B cell (primary cell): Measurements from ENCODE around the gene UBAP1L. TPM values are rescaled to one million over a fixed set of nuclear protein-coding genes. Genes with fewer than 3 reads are reported as not detected.

ENCODE experiments used
- ATAC-seq: fragments of 200-7000 bp; cut with Tn5 transposase; one replicate; pipeline ENCODE4 v1.10.0; 2021; ENCODE audit warnings: low read depth, mild to moderate bottlenecking, moderate number of reproducible peaks, moderate library complexity
- CTCF ChIA-PET: fragments of 350-600 bp; sonication (Branson Sonifier 250); formaldehyde crosslinking; loops from one replicate; lab custom pipeline; 2021; ENCODE audit warnings: antibody characterized with exemption, inconsistent platforms; lab: Charles Lee
- POLR2A ChIA-PET: fragments of 350-600 bp; sonication (Branson Sonifier 250); formaldehyde crosslinking; loops from one replicate; lab custom pipeline; 2021; ENCODE audit warnings: antibody characterized with exemption; lab: Charles Lee
- DNase-seq: peaks from one replicate; pipeline ENCODE4 v3.0.0; 2013
- H2AFZ ChIP-seq: 2 replicates; pipeline ENCODE4 v1.6.1; 2012; ENCODE audit warnings: mild to moderate bottlenecking, low read depth, low read length; ENCODE audit not compliant: insufficient read depth, poor library complexity, severe bottlenecking
- H3K27ac ChIP-seq, 2 donors: 1 replicate in 1 of 2; 2 replicates in 1 of 2; pipeline ENCODE4 v1.5.1; 2012 to 2013; ENCODE audit warnings: low read length in 2 of 2, mild to moderate bottlenecking in 2 of 2, moderate library complexity in 1 of 2
- H3K27me3 ChIP-seq, 4 experiments: fragments of 200-600 bp in 1 of 4; sonication (generic) in 1 of 4; replicated peaks in 1 of 4; 1 replicate in 2 of 4; 2 replicates in 2 of 4; pipeline versions ENCODE4 v1.6.1 to v1.7.0; 2013 to 2016; ENCODE audit warnings: low read length in 3 of 4, mild to moderate bottlenecking in 2 of 4, mixed read lengths in 1 of 4, moderate library complexity in 1 of 4; ENCODE audit not compliant: insufficient read depth in 4 of 4, control insufficient read depth in 3 of 4; ENCODE audit errors: control extremely low read depth in 1 of 4
- H3K36me3 ChIP-seq, 2 experiments: replicated peaks in 1 of 2; 1 replicate in 1 of 2; 2 replicates in 1 of 2; pipeline versions ENCODE4 v1.6.1 to v1.7.1; 2013; ENCODE audit warnings: low read length in 1 of 2; ENCODE audit not compliant: insufficient read depth in 2 of 2, control insufficient read depth in 1 of 2; ENCODE audit errors: control extremely low read depth in 1 of 2, extremely low read depth in 1 of 2
- H3K4me1 ChIP-seq, 2 donors: fragments of 200-600 bp in 1 of 2; sonication (generic) in 1 of 2; 1 replicate in 1 of 2; 2 replicates in 1 of 2; pipeline versions ENCODE4 v1.5.1 to v1.6.1; 2013 to 2017; ENCODE audit warnings: low read length in 2 of 2; ENCODE audit not compliant: control insufficient read depth in 2 of 2, insufficient read depth in 2 of 2
- H3K4me2 ChIP-seq: replicated peaks from 2 replicates; pipeline ENCODE3; 2012; ENCODE audit warnings: mild to moderate bottlenecking, low read depth, low read length; ENCODE audit not compliant: poor library complexity, severe bottlenecking
- H3K4me3 ChIP-seq, 5 experiments: fragments of 200-600 bp in 1 of 5; sonication (generic) in 1 of 5; 1 replicate in 3 of 5; 2 replicates in 2 of 5; pipeline versions ENCODE4 v1.5.1 to v1.7.0; 2011 to 2016; ENCODE audit warnings: low read length in 4 of 5, mild to moderate bottlenecking in 4 of 5, low read depth in 2 of 5, control low read depth in 1 of 5, moderate library complexity in 1 of 5; ENCODE audit not compliant: insufficient read depth in 1 of 5; ENCODE audit errors: control extremely low read depth in 1 of 5, extremely low read depth in 1 of 5
- H3K79me2 ChIP-seq: fragments of 200-600 bp; sonication (generic); one replicate; pipeline ENCODE4 v1.6.0; 2016; ENCODE audit warnings: low read length; ENCODE audit not compliant: control insufficient read depth, insufficient read depth
- H3K9ac ChIP-seq: fragments of 200-600 bp; sonication (generic); 2 replicates; pipeline ENCODE4 v1.6.1; 2017; ENCODE audit warnings: mild to moderate bottlenecking, low read length, moderate library complexity
- H3K9me3 ChIP-seq, 3 donors: one replicate each; pipeline versions ENCODE4 v1.6.1 to v1.7.1; 2013; ENCODE audit warnings: low read length in 2 of 3; ENCODE audit not compliant: control insufficient read depth in 2 of 3, insufficient read depth in 1 of 3; ENCODE audit errors: control extremely low read depth in 1 of 3
- H4K20me1 ChIP-seq: 2 replicates; pipeline ENCODE4 v1.6.0; 2012; ENCODE audit warnings: mild to moderate bottlenecking, low read length; ENCODE audit not compliant: insufficient read depth, control insufficient read depth, poor library complexity, severe bottlenecking
- H3K27ac Mint-ChIP-seq: one replicate; pipeline ENCODE4 v1.8.0; 2021; ENCODE audit warnings: mixed read lengths
- H3K27me3 Mint-ChIP-seq: one replicate; pipeline ENCODE4 v1.8.0; 2021; ENCODE audit warnings: mixed read lengths
- H3K4me1 Mint-ChIP-seq: one replicate; pipeline ENCODE4 v1.8.0; 2021; ENCODE audit warnings: mixed read lengths
- H3K4me3 Mint-ChIP-seq: one replicate; pipeline ENCODE4 v1.8.0; 2021; ENCODE audit warnings: mixed read lengths
- H3K9me3 Mint-ChIP-seq: one replicate; pipeline ENCODE4 v1.8.0; 2022; ENCODE audit warnings: mixed read lengths; ENCODE audit not compliant: insufficient read depth
- EZH2 ChIP-seq: IDR thresholded peaks from 2 replicates; pipeline ENCODE4 v1.6.1; 2012; ENCODE audit warnings: borderline replicate concordance, low read depth, mild to moderate bottlenecking, moderate library complexity, low read length; ENCODE audit not compliant: insufficient read depth, poor library complexity, severe bottlenecking
- WGBS: methylation state at CpG from one replicate; pipeline ENCODE4 v1.1.5; 2013; ENCODE audit warnings: missing lambda C conversion rate; ENCODE audit not compliant: insufficient coverage; 5-methylcytosine and 5-hydroxymethylcytosine counted together
- intact Hi-C: fragments of 100-400 bp; cut with micrococcal nuclease; formaldehyde crosslinking; loops from one replicate; pipeline ENCODE4 v1.10.0; 2022
- polyA plus RNA-seq: library from polyadenylated mRNA; depleted of rRNA; stranded (reverse); fragments of >200 nt; gene quantifications from 2 replicates; pipeline ENCODE4 v1.2.3, GENCODE V29; 2012
- total RNA-seq, 2 donors: library from RNA; stranded (reverse); fragments of 120-200 nt in 1 of 2; gene quantifications; 1 replicate in 1 of 2; 2 replicates in 1 of 2; pipeline versions ENCODE4 v1.2.3 to v1.2.4, GENCODE V29; 2013 to 2022
- TF ChIP-seq, protein P1 (sequence below): fragments of 200-600 bp; IDR thresholded peaks from one replicate; pipeline ENCODE4 v1.8.0; 2022; ENCODE audit warnings: antibody characterized with exemption, mild to moderate bottlenecking

Gene UBAP1L
- total and polyA plus RNA-seq, 2 donors (not counting 1 experiment from before 2014, with no cell fraction given) = 8.5 to 18.4 TPM

DNA sequence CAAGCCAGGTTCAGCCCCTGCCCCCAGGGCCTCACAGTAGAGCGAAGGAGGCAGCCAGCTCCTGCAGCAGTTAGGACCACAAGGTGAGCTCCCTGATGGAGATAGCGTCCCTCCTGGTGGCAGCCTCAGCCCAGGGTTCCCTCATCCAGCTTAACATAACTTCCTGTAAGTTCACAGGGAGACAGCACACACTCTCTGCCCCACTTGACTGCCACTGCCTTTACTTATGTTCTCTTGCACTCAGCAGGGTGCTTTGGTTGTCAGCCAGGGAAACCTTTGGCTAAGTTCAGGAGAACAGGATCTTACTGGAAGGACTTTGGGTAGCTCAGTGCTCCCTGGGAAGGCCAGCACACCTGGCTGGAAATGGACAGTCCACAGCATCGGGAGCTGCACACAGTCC is 27.6 kb downstream of the UBAP1L start:
- Mint-ChIP-seq H3K4me3 (no peak overlapping the region), H3K27me3 (peaks cover 22% of the 10 kb centered on the region), H3K9me3 (no peaks in the 10 kb centered on the region), H3K27ac (no peak overlapping the region), H3K4me1 (no peaks in the 10 kb centered on the region)
- Histone ChIP-seq H3K4me1 (no peaks in the 10 kb centered on the region), H3K79me2 (no peaks in the 10 kb centered on the region), H3K4me2 (no peak overlapping the region), H3K36me3 (no peaks in the 10 kb centered on the region), H3K27ac (no peak overlapping the region), H3K4me3 (no peak overlapping the region), H3K9me3 (no peaks in the 10 kb centered on the region), H3K27me3 (peaks cover 0 to 16% (median 4%) of the 10 kb centered on the region in 4 experiments), H3K9ac (no peak overlapping the region), H4K20me1 (no peaks in the 10 kb centered on the region), H2AFZ (no peak overlapping the region)
- ATAC-seq = no peak
- TF ChIP-seq EZH2 = no peak
- TF ChIP-seq, protein P1, sequence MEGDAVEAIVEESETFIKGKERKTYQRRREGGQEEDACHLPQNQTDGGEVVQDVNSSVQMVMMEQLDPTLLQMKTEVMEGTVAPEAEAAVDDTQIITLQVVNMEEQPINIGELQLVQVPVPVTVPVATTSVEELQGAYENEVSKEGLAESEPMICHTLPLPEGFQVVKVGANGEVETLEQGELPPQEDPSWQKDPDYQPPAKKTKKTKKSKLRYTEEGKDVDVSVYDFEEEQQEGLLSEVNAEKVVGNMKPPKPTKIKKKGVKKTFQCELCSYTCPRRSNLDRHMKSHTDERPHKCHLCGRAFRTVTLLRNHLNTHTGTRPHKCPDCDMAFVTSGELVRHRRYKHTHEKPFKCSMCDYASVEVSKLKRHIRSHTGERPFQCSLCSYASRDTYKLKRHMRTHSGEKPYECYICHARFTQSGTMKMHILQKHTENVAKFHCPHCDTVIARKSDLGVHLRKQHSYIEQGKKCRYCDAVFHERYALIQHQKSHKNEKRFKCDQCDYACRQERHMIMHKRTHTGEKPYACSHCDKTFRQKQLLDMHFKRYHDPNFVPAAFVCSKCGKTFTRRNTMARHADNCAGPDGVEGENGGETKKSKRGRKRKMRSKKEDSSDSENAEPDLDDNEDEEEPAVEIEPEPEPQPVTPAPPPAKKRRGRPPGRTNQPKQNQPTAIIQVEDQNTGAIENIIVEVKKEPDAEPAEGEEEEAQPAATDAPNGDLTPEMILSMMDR = no peak
- POLR2A ChIA-PET = no interaction called here
- CTCF ChIA-PET = interaction anchor here (0.8 to 1.5 kb wide), 3 partner anchors 9 to 54 kb away, joined by 3 to 8 read pairs (median 5); partner anchors contain the start of gene KBTBD13
- intact Hi-C loops = no loop called here
- DNase-seq = no peak
- 86% methylated on average over 3 of the region's 3 CpGs for WGBS

DNA sequence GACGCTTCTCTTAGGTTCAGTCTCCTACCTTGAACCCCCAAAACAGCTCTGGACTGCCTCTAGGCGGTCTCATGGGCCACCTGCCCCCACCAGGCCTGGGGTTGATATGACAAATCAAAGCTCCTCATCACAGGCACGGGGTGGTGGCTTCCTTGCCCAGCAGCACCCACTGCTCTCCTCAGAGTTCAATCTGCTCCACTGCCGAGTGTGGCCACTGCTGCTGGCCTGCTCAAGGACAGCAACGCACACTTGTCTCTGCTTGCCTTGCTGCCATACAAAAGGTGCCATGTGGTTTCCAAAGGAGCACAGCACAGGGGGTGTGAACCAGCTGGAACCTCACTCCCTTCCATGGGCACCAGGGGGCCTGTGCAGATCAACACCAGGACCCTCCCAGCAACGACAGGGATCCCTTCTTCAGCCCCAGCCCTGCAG is 28.3 kb downstream of the UBAP1L start:
- Mint-ChIP-seq H3K27me3 (peaks cover 26% of the 10 kb centered on the region), H3K27ac (no peak overlapping the region)
- no peak overlapping the region for H2AFZ ChIP-seq

More for the DNA sequence above, 28.3 kb downstream of the UBAP1L start:
- 74% methylated on average over 6 of the region's 6 CpGs for WGBS
- Mint-ChIP-seq H3K4me3 (no peak overlapping the region), H3K9me3 (no peaks in the 10 kb centered on the region), H3K4me1 (no peaks in the 10 kb centered on the region)
- H3K9ac ChIP-seq = no peak overlapping the region
- H3K27me3 ChIP-seq = peaks cover 0 to 23% (median 5%) of the 10 kb centered on the region in 4 experiments
- no peaks in the 10 kb centered on the region for H3K4me1 ChIP-seq
- no peak overlapping the region for H3K27ac ChIP-seq
- no peak overlapping the region for H3K4me3 ChIP-seq
- no peak overlapping the region for H3K4me2 ChIP-seq
- ChIA-PET CTCF (interaction anchor here (0.8 to 1.5 kb wide), 3 partner anchors 8 to 53 kb away, joined by 3 to 8 read pairs (median 5); partner anchors contain the start of gene KBTBD13), POLR2A (no interaction called here)
- DNase-seq (no peak), ATAC-seq (no peak)
- H3K9me3 ChIP-seq = no peaks in the 10 kb centered on the region
- no peaks in the 10 kb centered on the region for H4K20me1 ChIP-seq
- intact Hi-C loops = no loop called here
- H3K36me3 ChIP-seq = no peaks in the 10 kb centered on the region
- TF ChIP-seq, protein P1 = no peak
- TF ChIP-seq EZH2 = no peak
- no peaks in the 10 kb centered on the region for H3K79me2 ChIP-seq
